IMR-90 (cell line): ENCODE measurements around the gene ASTN2. TPM values are rescaled to one million over a fixed set of nuclear protein-coding genes. Genes with fewer than 3 reads are reported as not detected.
"Not testable (repeated sequence)": the region's sequence is repeated elsewhere in the genome, so short reads cannot be mapped to it uniquely, and the experiment has no call there.

Source experiments
- ATAC-seq: fragments of 200-7000 bp; cut with Tn5 transposase; 2 replicates; pipeline ENCODE4 v1.9.1; 2020; ENCODE audit warnings: low read depth, mild to moderate bottlenecking, moderate library complexity
- BruUV-seq: library from RNA; stranded (reverse); fragments of 400-500 nt; replicated peaks from 2 replicates; lab custom pipeline; 2021; lab: Mats Ljungman, UMichigan
- CTCF ChIA-PET: fragments of 300-600 bp; formaldehyde crosslinking; extraction: SDS; loops from one replicate; lab custom pipeline; 2021; ENCODE audit warnings: antibody characterized with exemption; lab: Yijun Ruan, JAX
- POLR2A ChIA-PET: fragments of 300-600 bp; sonication (Branson Sonifier 250); formaldehyde crosslinking; loops from one replicate; lab custom pipeline; 2022; ENCODE audit warnings: antibody characterized with exemption; ENCODE audit not compliant: unreplicated experiment; lab: Charles Lee
- DNase-seq: peaks from one replicate; pipeline ENCODE4 v3.0.0; 2013
- H2AFZ ChIP-seq: replicated peaks from 2 replicates; pipeline ENCODE3; 2013; ENCODE audit warnings: low read length, mild to moderate bottlenecking; ENCODE audit not compliant: poor library complexity
- H2AK5ac ChIP-seq: 2 replicates; pipeline ENCODE4 v1.6.1; 2013; ENCODE audit warnings: low read depth, low read length, inconsistent platforms
- H2AK9ac ChIP-seq: replicated peaks from 2 replicates; pipeline ENCODE3; 2013; ENCODE audit warnings: mild to moderate bottlenecking, low read depth, low read length, moderate library complexity; ENCODE audit not compliant: poor library complexity
- H2BK120ac ChIP-seq: 2 replicates; pipeline ENCODE4 v1.6.1; 2013; ENCODE audit warnings: low read depth, low read length, inconsistent platforms
- H2BK15ac ChIP-seq: 3 replicates; pipeline ENCODE4 v1.6.1; 2013; ENCODE audit warnings: low read depth, low read length, inconsistent platforms
- H2BK20ac ChIP-seq: 2 replicates; pipeline ENCODE4 v1.6.1; 2013; ENCODE audit warnings: low read depth, mild to moderate bottlenecking, inconsistent platforms, low read length, moderate library complexity
- H2BK5ac ChIP-seq: 2 replicates; pipeline ENCODE4 v1.6.1; 2013; ENCODE audit warnings: mild to moderate bottlenecking, low read depth, low read length, inconsistent platforms; ENCODE audit not compliant: poor library complexity, severe bottlenecking
- H3K14ac ChIP-seq: replicated peaks from 2 replicates; pipeline ENCODE4 v1.6.1; 2013; ENCODE audit warnings: low read depth, low read length, inconsistent platforms
- H3K18ac ChIP-seq: 2 replicates; pipeline ENCODE4 v1.6.1; 2013; ENCODE audit warnings: low read depth, low read length, control low read depth
- H3K23ac ChIP-seq: 2 replicates; pipeline ENCODE4 v1.6.1; 2013; ENCODE audit warnings: low read depth, low read length, inconsistent platforms
- H3K27ac ChIP-seq: 2 replicates; pipeline ENCODE4 v1.5.1; 2013; ENCODE audit warnings: mild to moderate bottlenecking, control low read depth, low read length; ENCODE audit not compliant: insufficient read depth
- H3K27me3 ChIP-seq: 2 replicates; pipeline ENCODE4 v1.6.1; 2013; ENCODE audit warnings: low read length; ENCODE audit not compliant: control insufficient read depth, insufficient read depth
- H3K36me3 ChIP-seq: 2 replicates; pipeline ENCODE4 v1.6.1; 2013; ENCODE audit warnings: low read length, mixed read lengths; ENCODE audit not compliant: control insufficient read depth, insufficient read depth
- H3K4ac ChIP-seq: 2 replicates; pipeline ENCODE4 v1.6.1; 2013; ENCODE audit warnings: low read depth, low read length, inconsistent platforms
- H3K4me1 ChIP-seq: 2 replicates; pipeline ENCODE4 v1.6.1; 2013; ENCODE audit warnings: low read length, mixed read lengths; ENCODE audit not compliant: control insufficient read depth, insufficient read depth
- H3K4me2 ChIP-seq: 2 replicates; pipeline ENCODE4 v1.6.1; 2013; ENCODE audit warnings: low read depth, mild to moderate bottlenecking, control low read depth, low read length, moderate library complexity
- H3K4me3 ChIP-seq: 2 replicates; pipeline ENCODE4 v1.5.1; 2013; ENCODE audit warnings: low read depth, mild to moderate bottlenecking, control low read depth, low read length, moderate library complexity; ENCODE audit not compliant: insufficient read depth
- H3K56ac ChIP-seq: 2 replicates; pipeline ENCODE4 v1.6.1; 2013; ENCODE audit warnings: low read length, inconsistent platforms; ENCODE audit not compliant: insufficient read depth; ENCODE audit errors: extremely low read depth
- H3K79me1 ChIP-seq, 2 experiments: 2 replicates each; pipeline ENCODE4 v1.6.1; 2013; ENCODE audit warnings: low read length in 2 of 2, inconsistent platforms in 1 of 2, low read depth in 1 of 2
- H3K9ac ChIP-seq: 2 replicates; pipeline ENCODE4 v1.6.1; 2013; ENCODE audit warnings: low read depth, low read length, control low read depth
- H3K9me1 ChIP-seq: 2 replicates; pipeline ENCODE4 v1.6.1; 2013; ENCODE audit warnings: low read length, inconsistent platforms; ENCODE audit not compliant: insufficient read depth
- H3K9me3 ChIP-seq: 2 replicates; pipeline ENCODE4 v1.6.1; 2013; ENCODE audit warnings: low read length; ENCODE audit not compliant: control insufficient read depth, insufficient read depth
- H4K20me1 ChIP-seq: 2 replicates; pipeline ENCODE4 v1.6.1; 2013; ENCODE audit warnings: low read length, inconsistent platforms; ENCODE audit not compliant: insufficient read depth
- H4K5ac ChIP-seq: 2 replicates; pipeline ENCODE4 v1.6.1; 2013; ENCODE audit warnings: mild to moderate bottlenecking, low read depth, low read length, control low read depth
- H4K8ac ChIP-seq, 2 experiments: 2 replicates each; pipeline ENCODE4 v1.6.1; 2013; ENCODE audit warnings: low read depth in 2 of 2, low read length in 2 of 2, control low read depth in 1 of 2, inconsistent platforms in 1 of 2
- H4K91ac ChIP-seq: 2 replicates; pipeline ENCODE4 v1.6.1; 2013; ENCODE audit warnings: low read depth, low read length, inconsistent platforms; ENCODE audit not compliant: insufficient read depth
- WGBS, 2 experiments: methylation state at CpG; one replicate each; pipeline versions ENCODE4 v1.1.5 to v1.1.7; 2013; ENCODE audit warnings: missing lambda C conversion rate in 2 of 2; ENCODE audit not compliant: insufficient read length in 1 of 2; ENCODE audit errors: extremely low coverage in 2 of 2; 5-methylcytosine and 5-hydroxymethylcytosine counted together
- dilution Hi-C: fragments of 300-500 bp; cut with HindIII; formaldehyde crosslinking; loops from one replicate; pipeline ENCODE4 v1.14.3; 2018; ENCODE audit warnings: low sequenced_read_pairs; ENCODE audit not compliant: unreplicated experiment
- in situ Hi-C: fragments of 300-500 bp; cut with MboI; formaldehyde crosslinking; loops from 3 replicates; pipeline ENCODE4 v1.14.3; 2019; ENCODE audit warnings: low sequenced_read_pairs, inconsistent platforms, mixed read lengths
- intact Hi-C: fragments of 100-400 bp; cut with micrococcal nuclease; formaldehyde crosslinking; loops from 2 replicates; pipeline ENCODE4 v1.10.0; 2022
- polyA plus RNA-seq, 3 experiments: library from polyadenylated mRNA; depleted of rRNA; stranded (reverse); fragments of >200 nt; gene quantifications; 2 replicates each; pipeline ENCODE4 v1.2.3, GENCODE V29; 2012; ENCODE audit warnings: low replicate concordance in 1 of 3
- total RNA-seq: library from RNA; depleted of rRNA; stranded (reverse); fragments of >200 nt; gene quantifications from 2 replicates; pipeline ENCODE4 v1.2.3, GENCODE V29; 2012

ASTN2 gene
- total and polyA plus RNA-seq, 2 of the 4 experiments (the other 2 are of a cell fraction), result 3.8 to 6.8 TPM

GRCh38 chr9:117071673-117072207, 343.1 kb downstream of the ASTN2 start:
- H3K4me3 ChIP-seq, H2BK20ac ChIP-seq, H2BK15ac ChIP-seq, H3K4me1 ChIP-seq, H3K27me3 ChIP-seq, H4K91ac ChIP-seq, H3K9ac ChIP-seq, ATAC-seq, H3K79me1 ChIP-seq, intact Hi-C loops, dilution Hi-C loops, H2AFZ ChIP-seq, H3K23ac ChIP-seq, H3K9me3 ChIP-seq, H2BK5ac ChIP-seq, H2BK120ac ChIP-seq, H3K4me2 ChIP-seq, H3K27ac ChIP-seq, CTCF ChIA-PET, in situ Hi-C loops, H4K5ac ChIP-seq, H3K56ac ChIP-seq, H4K8ac ChIP-seq, H3K14ac ChIP-seq, POLR2A ChIA-PET, H4K20me1 ChIP-seq, H2AK5ac ChIP-seq, H3K4ac ChIP-seq, H3K36me3 ChIP-seq, H3K18ac ChIP-seq, DNase-seq, H2AK9ac ChIP-seq, H3K9me1 ChIP-seq, BruUV-seq: not testable (repeated sequence)
- 67% methylated on average over 3 of the region's 24 CpGs; no CpG with 5 or more reads in 1 of the 2 experiments for WGBS, 2 experiments
